Measurements from ENCODE around the gene LPCAT1. TPM values are rescaled to one million over a fixed set of nuclear protein-coding genes. Genes with fewer than 3 reads are reported as not detected.

The LPCAT1 gene
- total RNA-seq, 6 experiments from 2014 or later: 37.5 to 53.5 (median 44.1) TPM

DNA sequence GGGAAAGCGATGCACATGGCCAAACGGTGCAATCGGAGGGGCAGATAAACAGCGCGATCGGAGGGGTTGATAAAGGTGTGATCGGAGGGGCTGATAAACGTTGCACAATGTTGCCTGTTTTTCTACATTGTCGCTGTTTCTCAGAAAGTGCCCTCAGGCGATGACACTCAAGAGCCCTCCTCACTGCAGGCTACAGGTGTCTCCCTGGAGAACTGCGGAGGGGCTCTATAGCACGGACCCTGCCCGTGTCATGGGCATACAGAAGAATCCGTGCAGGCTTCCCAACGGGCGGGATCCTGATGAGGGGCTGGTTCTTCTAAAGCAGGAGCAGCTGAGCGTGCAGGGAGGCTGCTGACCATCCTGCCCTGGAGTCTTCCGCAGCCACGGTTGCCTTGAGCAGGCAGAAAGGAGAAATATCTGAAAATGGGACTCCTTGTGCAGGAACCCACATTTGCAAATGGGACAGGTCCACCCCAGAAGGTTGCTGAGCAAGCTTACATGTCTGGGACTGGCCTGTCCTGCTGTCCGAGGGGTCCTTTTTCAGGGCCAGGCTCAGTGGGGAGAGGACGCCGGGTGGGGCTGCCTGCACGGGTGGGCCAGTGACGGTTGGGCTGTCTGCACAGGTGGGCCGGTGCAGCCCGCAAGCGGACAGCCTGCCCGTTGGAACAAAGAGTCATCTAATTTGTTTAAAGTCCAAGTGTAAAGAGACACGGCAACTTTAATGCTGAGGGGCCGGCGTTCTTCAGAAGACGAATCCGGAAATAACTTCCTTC lies 25.1 kb upstream of the LPCAT1 start:
- Mint-ChIP-seq H3K4me3 (no peak overlapping the region), H3K9me3 (no peaks in the 10 kb centered on the region), H3K4me1 (ENCODE audit: low read depth) (peaks cover 5% of the 10 kb centered on the region; the same call in 1 of the 2 replicates), H3K36me3 (ENCODE audit: low read depth) (no peaks in the 10 kb centered on the region), H3K27ac (no peak overlapping the region), H3K27me3 (ENCODE audit: insufficient read depth) (peaks cover 38% of the 10 kb centered on the region)
- no peak for DNase-seq
- TF ChIP-seq, protein P1, sequence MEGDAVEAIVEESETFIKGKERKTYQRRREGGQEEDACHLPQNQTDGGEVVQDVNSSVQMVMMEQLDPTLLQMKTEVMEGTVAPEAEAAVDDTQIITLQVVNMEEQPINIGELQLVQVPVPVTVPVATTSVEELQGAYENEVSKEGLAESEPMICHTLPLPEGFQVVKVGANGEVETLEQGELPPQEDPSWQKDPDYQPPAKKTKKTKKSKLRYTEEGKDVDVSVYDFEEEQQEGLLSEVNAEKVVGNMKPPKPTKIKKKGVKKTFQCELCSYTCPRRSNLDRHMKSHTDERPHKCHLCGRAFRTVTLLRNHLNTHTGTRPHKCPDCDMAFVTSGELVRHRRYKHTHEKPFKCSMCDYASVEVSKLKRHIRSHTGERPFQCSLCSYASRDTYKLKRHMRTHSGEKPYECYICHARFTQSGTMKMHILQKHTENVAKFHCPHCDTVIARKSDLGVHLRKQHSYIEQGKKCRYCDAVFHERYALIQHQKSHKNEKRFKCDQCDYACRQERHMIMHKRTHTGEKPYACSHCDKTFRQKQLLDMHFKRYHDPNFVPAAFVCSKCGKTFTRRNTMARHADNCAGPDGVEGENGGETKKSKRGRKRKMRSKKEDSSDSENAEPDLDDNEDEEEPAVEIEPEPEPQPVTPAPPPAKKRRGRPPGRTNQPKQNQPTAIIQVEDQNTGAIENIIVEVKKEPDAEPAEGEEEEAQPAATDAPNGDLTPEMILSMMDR (IDR thresholded peaks at IDR 0.05): no peak

DNA sequence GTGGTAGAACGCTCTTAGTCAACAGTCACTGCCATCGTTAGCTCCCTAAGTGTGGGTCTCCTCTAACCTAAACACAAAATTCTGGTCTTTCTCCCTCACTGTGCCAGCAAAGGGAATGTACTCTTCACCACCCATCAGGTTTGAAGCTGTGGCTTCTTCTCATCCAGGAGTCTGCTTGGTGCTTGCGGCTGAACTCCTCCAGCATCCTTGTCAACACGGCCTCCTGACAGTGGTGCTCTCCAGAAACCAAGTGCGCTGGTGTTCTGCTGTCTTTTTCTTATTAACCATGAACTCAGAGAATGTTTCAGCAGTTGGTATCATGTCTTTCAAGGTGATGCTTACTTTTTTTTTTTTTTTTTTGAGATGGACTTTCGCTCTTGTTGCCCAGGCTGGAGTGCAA lies 23.9 kb upstream of the LPCAT1 start:
- TF ChIP-seq, protein P1 (IDR thresholded peaks at IDR 0.05): no peak
- Mint-ChIP-seq H3K4me3 (no peak overlapping the region), H3K36me3 (ENCODE audit: low read depth) (no peaks in the 10 kb centered on the region), H3K27ac (no peak overlapping the region), H3K9me3 (no peaks in the 10 kb centered on the region), H3K27me3 (ENCODE audit: insufficient read depth) (peaks cover 30% of the 10 kb centered on the region), H3K4me1 (ENCODE audit: low read depth) (peaks cover 9% of the 10 kb centered on the region)
- DNase-seq: no peak

DNA sequence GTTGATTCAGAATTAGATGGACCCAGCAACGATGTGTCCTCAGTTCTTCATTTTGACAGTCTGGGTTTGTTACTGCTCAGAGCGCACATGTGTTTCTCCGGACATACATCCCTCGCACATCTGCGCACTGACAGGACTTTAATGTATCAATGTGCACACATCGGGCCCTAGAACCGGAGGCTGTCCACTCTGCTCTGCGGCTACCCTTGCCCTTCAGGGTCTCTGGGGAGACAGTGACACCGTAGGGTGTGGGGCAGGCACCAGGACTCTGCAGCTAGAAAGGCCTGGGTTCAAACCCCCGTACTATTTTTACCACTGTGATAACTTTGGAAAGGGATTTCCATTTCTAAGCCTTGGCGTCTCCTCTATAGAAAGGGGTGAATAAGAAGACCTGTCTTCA lies 23.5 kb upstream of the LPCAT1 start:
- no peak overlapping the region for H3K27ac Mint-ChIP-seq
- H3K27me3 Mint-ChIP-seq (ENCODE audit: insufficient read depth): peaks cover 26% of the 10 kb centered on the region
- H3K4me3 Mint-ChIP-seq: no peak overlapping the region
- H3K9me3 Mint-ChIP-seq: no peaks in the 10 kb centered on the region
- TF ChIP-seq, protein P1 (IDR thresholded peaks at IDR 0.05): no peak
- DNase-seq: no peak
- H3K4me1 Mint-ChIP-seq (ENCODE audit: low read depth): peaks cover 11% of the 10 kb centered on the region
- H3K36me3 Mint-ChIP-seq (ENCODE audit: low read depth): no peaks in the 10 kb centered on the region

DNA sequence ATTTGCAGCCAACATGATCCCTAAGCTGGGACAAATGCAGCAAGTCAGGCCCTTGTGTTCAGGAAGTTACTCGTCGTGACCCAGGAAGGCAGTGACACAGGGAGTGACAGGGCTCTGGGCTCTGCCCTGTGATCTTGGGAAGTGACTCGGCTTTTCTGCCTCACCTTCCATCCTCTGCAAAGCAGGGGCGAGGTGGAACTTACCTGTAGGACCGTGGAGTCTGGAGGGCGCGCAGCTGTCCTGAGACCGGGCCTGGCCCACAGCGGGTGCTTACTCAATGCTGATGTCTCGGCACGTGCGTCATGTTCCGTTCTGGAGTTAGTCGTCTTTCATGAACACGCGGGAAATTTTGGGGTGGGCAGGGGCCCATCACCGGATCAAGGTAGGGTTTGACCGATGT lies 22.8 kb upstream of the LPCAT1 start:
- no peaks in the 10 kb centered on the region for H3K9me3 Mint-ChIP-seq
- H3K27me3 Mint-ChIP-seq (ENCODE audit: insufficient read depth): peaks cover 19% of the 10 kb centered on the region
- H3K4me1 Mint-ChIP-seq (ENCODE audit: low read depth): peaks cover 16% of the 10 kb centered on the region
- H3K27ac Mint-ChIP-seq: no peak overlapping the region
- TF ChIP-seq, protein P1 (IDR thresholded peaks at IDR 0.05): no peak
- H3K4me3 Mint-ChIP-seq: no peak overlapping the region
- H3K36me3 Mint-ChIP-seq (ENCODE audit: low read depth): no peaks in the 10 kb centered on the region
- no peak for DNase-seq

DNA sequence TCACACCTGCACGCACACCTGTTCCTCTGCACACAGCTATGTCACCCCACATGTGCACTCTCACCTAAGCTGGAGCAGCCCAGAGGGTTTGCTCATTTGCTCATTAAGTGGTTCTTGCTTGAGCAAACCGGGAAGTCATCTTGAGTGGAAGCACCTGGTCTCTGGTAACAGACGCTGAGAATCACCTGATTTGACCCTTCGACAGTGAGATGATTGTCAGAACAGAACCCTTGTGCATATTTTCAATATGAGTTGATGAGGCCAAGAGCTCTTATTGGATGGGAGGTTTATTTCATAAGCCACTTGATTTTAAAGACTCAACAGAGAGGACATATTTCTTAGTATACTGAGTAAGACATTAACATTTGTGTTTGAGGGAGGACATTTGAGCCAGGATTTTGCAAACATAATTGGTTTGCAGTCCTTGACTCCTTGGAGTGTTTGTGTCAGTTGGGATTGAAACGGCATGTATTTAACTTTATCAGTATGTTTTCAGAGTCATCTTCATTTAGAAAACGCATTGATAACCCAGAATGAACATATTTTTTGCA lies 22.1 kb upstream of the LPCAT1 start:
- H3K27me3 Mint-ChIP-seq (ENCODE audit: insufficient read depth): peaks cover 14% of the 10 kb centered on the region
- no peaks in the 10 kb centered on the region for H3K9me3 Mint-ChIP-seq
- no peak overlapping the region for H3K4me3 Mint-ChIP-seq
- peaks cover 16% of the 10 kb centered on the region for H3K4me1 Mint-ChIP-seq (ENCODE audit: low read depth)
- DNase-seq: no peak
- TF ChIP-seq, protein P1 (IDR thresholded peaks at IDR 0.05): no peak
- H3K27ac Mint-ChIP-seq: peak overlapping the region; percentile 41; the same call in 1 of the 2 replicates
- no peaks in the 10 kb centered on the region for H3K36me3 Mint-ChIP-seq (ENCODE audit: low read depth)
